ENCODE measurements around the gene PRM1. TPM values are rescaled to one million over a fixed set of nuclear protein-coding genes. Genes with fewer than 3 reads are reported as not detected.

PRM1 gene
- total RNA-seq, 1 donor = not detected

DNA sequence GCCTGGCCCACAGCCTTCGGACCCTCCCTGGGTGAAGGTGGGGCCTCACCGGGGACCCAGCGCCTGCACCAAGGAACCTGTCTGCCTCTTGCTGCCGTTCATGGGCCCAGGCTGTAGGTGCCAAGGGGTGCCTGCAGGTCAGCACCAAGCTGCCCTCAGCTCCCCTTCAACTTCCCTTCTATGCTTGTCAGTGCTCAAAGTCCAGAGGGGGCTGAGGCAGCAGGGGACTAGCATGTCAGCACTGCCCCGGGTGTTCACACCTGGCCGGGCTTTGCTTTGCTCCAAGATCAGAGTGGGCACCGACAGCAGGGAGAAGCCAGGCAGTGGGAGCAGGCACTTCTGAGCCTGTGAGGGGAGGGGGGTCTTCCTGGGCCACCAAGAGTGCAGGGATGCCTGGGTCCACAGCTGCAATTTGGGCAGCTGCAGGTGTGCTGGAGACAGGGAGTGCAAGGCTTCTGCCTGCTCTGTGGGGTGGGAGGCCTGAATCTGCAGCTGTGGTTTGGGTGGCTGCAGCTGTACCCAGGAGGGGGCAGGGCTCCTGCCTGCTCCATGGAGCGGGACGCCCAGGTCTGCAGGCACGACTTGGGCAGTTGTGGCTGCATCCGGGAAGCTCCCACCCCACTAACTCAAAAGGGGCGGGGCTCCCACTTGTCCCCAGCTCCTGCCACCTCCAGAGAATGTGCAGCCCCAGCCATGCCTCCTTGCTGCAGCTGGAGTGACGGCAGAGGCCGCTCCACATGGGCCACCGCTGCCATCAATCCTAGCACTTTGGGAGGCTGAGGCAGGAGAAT is 27.6 kb upstream of the PRM1 start:
- TF ChIP-seq, protein P1, sequence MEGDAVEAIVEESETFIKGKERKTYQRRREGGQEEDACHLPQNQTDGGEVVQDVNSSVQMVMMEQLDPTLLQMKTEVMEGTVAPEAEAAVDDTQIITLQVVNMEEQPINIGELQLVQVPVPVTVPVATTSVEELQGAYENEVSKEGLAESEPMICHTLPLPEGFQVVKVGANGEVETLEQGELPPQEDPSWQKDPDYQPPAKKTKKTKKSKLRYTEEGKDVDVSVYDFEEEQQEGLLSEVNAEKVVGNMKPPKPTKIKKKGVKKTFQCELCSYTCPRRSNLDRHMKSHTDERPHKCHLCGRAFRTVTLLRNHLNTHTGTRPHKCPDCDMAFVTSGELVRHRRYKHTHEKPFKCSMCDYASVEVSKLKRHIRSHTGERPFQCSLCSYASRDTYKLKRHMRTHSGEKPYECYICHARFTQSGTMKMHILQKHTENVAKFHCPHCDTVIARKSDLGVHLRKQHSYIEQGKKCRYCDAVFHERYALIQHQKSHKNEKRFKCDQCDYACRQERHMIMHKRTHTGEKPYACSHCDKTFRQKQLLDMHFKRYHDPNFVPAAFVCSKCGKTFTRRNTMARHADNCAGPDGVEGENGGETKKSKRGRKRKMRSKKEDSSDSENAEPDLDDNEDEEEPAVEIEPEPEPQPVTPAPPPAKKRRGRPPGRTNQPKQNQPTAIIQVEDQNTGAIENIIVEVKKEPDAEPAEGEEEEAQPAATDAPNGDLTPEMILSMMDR (IDR thresholded peaks at IDR 0.05; ENCODE audit: insufficient read depth, low read length) = no peak
- no peak for DNase-seq (ENCODE audit: low read depth)
- H3K4me3 ChIP-seq (ENCODE audit: low read depth, low read length) = no peak overlapping the region

DNA sequence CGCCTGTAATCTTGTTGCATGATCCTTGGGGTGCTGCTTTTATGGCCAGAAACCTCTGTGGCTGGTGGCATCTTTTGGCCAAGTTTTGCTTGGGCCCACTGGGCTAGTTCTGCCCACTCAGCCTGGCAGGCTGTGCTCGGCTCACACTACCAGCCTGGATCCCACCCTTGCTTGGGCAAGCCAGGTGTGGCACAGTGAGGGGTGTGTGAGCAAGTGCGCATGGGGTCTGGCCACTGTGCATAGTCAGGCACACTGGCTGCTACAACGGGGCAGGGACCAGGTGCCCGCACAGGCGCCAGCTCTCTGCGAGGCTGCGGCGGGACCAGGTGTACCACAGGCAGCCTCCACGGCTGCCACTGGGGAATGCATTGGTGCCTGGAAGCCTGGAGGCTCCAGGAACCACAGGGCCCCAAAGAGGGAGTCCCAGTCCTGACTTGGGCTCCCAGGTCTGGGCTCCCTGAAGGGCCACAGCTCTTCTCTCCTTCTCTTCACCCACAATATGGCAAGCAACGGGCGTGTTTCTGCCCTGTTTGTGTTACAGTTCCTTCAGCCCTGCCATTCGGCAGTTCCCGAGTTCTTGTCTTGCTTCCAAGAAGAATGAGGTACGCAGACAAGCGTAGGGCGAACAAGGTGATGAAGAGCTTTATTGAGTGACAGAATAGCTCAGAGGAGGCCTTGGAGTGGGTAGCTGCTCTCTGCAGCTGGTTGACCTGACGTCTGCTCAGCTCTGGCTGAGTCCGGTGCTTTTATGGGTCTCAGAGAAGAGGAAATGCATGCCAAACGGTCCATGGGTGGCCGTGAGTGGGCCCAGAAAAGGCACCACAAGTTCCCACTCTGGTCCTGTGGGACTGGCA is 26.7 kb upstream of the PRM1 start:
- no peak overlapping the region for H3K4me3 ChIP-seq (ENCODE audit: low read depth, low read length)
- no peak for DNase-seq (ENCODE audit: low read depth)
- TF ChIP-seq, protein P1 (IDR thresholded peaks at IDR 0.05; ENCODE audit: insufficient read depth, low read length) = no peak

DNA sequence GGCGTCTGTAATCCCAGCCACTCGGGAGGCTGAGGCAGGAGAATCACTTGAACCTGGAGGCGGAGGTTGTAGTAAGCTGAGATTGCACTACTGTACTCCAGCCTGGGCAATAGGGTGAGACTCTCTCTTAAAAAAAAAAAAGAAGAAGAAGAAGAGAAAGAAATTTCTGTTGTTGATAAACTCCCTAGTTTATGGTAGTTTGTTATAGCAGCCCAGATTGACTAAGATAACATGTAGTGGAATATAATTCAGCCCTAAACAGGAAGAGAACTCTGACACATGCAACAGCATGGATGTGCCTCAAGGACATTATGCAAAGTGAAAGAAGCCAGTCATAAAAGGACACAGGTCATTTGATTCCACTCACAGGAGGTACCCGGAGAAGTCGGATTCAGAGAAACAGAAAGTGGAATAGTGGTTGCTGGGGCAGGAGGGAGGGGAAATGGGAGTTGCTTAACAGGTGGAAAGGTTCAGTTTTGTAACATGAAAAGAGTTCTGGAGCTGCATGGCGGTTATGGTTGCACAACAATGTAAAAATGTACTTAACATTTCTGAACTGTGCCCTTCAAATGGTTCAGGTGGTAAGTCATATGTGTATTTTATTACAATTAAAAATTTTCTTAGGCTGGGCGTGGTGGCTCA is 26.0 kb upstream of the PRM1 start:
- TF ChIP-seq, protein P1 (IDR thresholded peaks at IDR 0.05; ENCODE audit: insufficient read depth, low read length) = no peak
- DNase-seq (ENCODE audit: low read depth) = no peak
- H3K4me3 ChIP-seq (ENCODE audit: low read depth, low read length) = no peak overlapping the region

DNA sequence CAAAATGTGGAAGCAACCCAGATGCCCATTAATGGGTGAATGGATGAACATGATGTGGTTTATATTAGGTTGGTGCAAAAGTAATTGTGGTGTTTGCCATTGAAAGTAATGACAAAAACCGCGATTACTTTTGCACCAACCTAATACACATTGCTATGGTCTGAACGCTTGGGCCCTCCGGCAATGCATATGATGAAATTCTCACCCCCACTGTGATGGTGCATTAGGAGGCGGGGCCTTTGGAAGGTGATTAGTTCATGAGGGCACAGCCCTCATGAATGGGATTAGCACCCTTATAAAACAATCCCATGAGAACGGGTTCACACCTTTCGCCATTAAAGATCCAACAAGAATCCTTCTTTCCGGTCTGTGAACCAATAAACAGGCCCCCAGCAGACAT is 25.3 kb upstream of the PRM1 start:
- no peak overlapping the region for H3K4me3 ChIP-seq (ENCODE audit: low read depth, low read length)
- TF ChIP-seq, protein P1 (IDR thresholded peaks at IDR 0.05; ENCODE audit: insufficient read depth, low read length) = no peak
- DNase-seq (ENCODE audit: low read depth) = no peak

DNA sequence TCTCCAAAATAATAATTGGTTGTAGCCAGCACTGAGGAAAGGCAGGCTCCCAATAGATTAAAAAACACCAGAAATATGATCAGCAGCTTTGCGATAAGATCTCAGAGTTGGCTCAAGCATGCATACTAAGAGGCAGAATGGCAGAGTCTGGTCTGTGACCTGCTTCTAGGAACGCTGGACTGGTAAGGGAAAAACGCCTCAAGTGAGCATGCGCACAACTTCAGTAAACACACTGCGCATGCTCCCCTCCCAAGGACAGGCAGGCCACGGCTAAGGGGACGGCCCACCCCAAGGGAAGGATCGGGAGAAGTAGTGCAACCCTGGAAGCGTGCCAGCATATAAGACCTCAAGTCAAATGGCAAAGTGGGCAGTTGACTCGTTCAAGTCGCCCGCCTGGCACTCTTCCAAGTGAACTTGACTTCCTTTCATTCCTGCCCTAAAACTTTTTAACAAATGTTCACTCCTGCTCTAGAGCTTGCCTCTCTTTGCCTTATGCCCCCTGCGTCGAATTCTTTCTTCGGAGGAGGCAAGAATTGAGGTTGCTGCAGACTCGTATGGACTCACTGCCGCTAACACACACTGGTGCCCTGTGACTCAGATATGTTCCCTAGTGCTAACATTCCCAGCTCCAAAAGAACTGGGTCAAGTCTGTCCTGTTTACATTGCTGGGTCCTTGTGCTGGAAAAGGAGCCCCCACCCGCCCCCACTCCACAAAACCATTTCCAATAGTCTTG is 22.4 kb upstream of the PRM1 start:
- DNase-seq (ENCODE audit: low read depth) = peak; percentile 53
- no peak overlapping the region for H3K4me3 ChIP-seq (ENCODE audit: low read depth, low read length)
- TF ChIP-seq, protein P1 (IDR thresholded peaks at IDR 0.05; ENCODE audit: insufficient read depth, low read length) = no peak

DNA sequence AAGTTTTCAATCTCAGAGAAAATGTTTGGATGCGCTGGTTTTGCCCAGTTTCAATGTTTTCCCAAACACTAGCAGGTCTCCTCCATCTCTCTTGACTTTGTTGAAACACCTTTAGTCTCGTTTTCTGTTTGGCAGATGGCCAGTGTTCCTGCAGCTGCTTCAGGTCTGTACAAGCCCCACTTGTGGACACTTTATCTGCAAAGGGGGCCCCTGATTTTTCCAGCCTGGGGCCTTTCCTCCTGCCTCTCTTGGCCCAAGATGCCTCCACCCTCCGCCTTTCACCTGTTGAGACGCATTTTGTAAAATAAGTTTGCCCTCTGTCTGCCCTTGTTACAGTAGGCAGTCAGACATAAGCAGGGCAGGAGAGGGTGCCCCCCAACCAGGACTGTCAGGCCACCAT is 21.8 kb upstream of the PRM1 start:
- TF ChIP-seq, protein P1 (IDR thresholded peaks at IDR 0.05; ENCODE audit: insufficient read depth, low read length) = no peak
- H3K4me3 ChIP-seq (ENCODE audit: low read depth, low read length) = no peak overlapping the region
- DNase-seq (ENCODE audit: low read depth) = no peak

All from fibroblast of the aortic adventitia (primary cell).